Immature natural killer cell (primary cell): Measurements from ENCODE around the gene PARM1. TPM values are rescaled to one million over a fixed set of nuclear protein-coding genes. Genes with fewer than 3 reads are reported as not detected.

ENCODE experiments used
- DNase-seq, 3 donors: peaks; one replicate each; pipeline ENCODE4 v3.0.0; 2022; ENCODE audit warnings: mixed read lengths in 1 of 3
- H3K27ac Mint-ChIP-seq, 6 donors: one replicate each; pipeline ENCODE4 v1.8.0; 2020; ENCODE audit warnings: mixed read lengths in 6 of 6, mild to moderate bottlenecking in 5 of 6, inconsistent platforms in 4 of 6, moderate library complexity in 3 of 6
- H3K27me3 Mint-ChIP-seq, 3 donors: one replicate each; pipeline ENCODE4 v1.8.0; 2020 to 2021; ENCODE audit warnings: low read depth in 3 of 3, mild to moderate bottlenecking in 3 of 3, mixed read lengths in 3 of 3, moderate library complexity in 3 of 3, inconsistent platforms in 1 of 3
- H3K36me3 Mint-ChIP-seq, 3 donors: one replicate each; pipeline ENCODE4 v1.8.0; 2020; ENCODE audit warnings: mixed read lengths in 3 of 3, inconsistent platforms in 2 of 3, mild to moderate bottlenecking in 2 of 3
- H3K4me1 Mint-ChIP-seq, 2 donors: one replicate each; pipeline ENCODE4 v1.8.0; 2020; ENCODE audit warnings: inconsistent platforms in 2 of 2, mild to moderate bottlenecking in 2 of 2, mixed read lengths in 2 of 2, moderate library complexity in 1 of 2
- H3K4me3 Mint-ChIP-seq, 5 donors: one replicate each; pipeline ENCODE4 v1.8.0; 2020; ENCODE audit warnings: mild to moderate bottlenecking in 5 of 5, mixed read lengths in 5 of 5, inconsistent platforms in 3 of 5, moderate library complexity in 3 of 5
- H3K9me3 Mint-ChIP-seq, 6 donors: one replicate each; pipeline ENCODE4 v1.8.0; 2020; ENCODE audit warnings: mild to moderate bottlenecking in 6 of 6, mixed read lengths in 6 of 6, inconsistent platforms in 4 of 6, moderate library complexity in 3 of 6
- polyA plus RNA-seq, 3 donors: library from polyadenylated mRNA; unstranded; fragments of 300-500 nt; fragmentation: Illumina TruSeq; gene quantifications; one replicate each; pipeline ENCODE4 v1.2.3, GENCODE V29; 2021

PARM1 gene
- polyA plus RNA-seq, 3 donors from 2014 or later = 0.17 TPM; not detected in 2

GRCh38 chr4:74926007-74926406 lies 6.9 kb upstream of the PARM1 start:
- Mint-ChIP-seq H3K27me3 (peaks cover 0 to 3% (median 3%) of the 10 kb centered on the region in 3 donors), H3K36me3 (no peaks in the 10 kb centered on the region), H3K4me1 (no peaks in the 10 kb centered on the region), H3K9me3 (peaks cover 0 to 6% (median 1%) of the 10 kb centered on the region in 6 donors), H3K4me3 (no peak overlapping the region), H3K27ac (no peak overlapping the region)
- DNase-seq = no peak

DNA sequence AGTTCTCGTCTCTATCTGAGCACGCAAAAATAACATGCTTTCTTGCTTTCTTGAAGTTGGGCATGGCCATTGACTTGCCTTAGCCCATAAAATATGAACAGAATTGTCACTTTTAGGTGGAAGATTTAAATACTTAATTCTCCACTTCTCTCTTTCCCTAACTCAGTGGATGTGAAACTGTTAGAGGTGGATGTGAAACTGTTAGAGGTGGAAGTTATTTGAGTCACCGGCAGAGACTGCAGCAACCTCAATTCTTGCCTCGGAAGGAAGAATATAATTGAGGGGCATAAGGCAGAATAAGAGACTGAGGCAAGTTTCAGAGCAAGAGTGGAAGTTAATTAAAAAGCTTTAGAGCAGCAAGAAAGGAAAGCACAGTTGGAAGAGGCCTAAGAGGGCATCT lies 2.8 kb upstream of the PARM1 start:
- Mint-ChIP-seq H3K27ac (no peak overlapping the region), H3K36me3 (no peaks in the 10 kb centered on the region), H3K4me3 (no peak overlapping the region), H3K9me3 (peaks cover 0 to 11% (median 7%) of the 10 kb centered on the region in 6 donors), H3K4me1 (peaks cover 0 to 1% of the 10 kb centered on the region in 2 donors), H3K27me3 (peaks cover 13 to 22% (median 14%) of the 10 kb centered on the region in 3 donors)
- no peak for DNase-seq

DNA sequence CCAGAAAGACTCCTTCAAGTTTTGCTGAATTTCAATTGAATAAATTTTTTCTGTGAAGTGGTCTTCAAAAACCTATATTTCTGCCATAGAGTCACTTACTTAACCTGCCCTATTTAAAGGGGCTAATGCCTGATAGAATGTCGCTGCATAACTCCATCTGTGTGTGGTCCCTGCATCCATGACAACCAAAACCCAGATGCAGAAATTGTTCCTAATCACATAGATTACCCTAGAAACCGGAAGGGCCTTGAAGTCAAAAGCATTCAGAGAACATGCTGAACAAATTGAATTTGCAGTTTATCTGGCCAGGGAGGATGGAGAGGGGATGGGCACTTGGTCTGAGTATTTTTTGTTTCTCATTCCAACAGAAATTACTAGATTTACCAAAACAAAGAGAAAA lies 1.5 kb upstream of the PARM1 start:
- Mint-ChIP-seq H3K27me3 (peaks cover 16 to 25% (median 19%) of the 10 kb centered on the region in 3 donors), H3K9me3 (peaks cover 0 to 11% (median 5%) of the 10 kb centered on the region in 6 donors), H3K4me3 (no peak overlapping the region), H3K27ac (no peak overlapping the region), H3K36me3 (no peaks in the 10 kb centered on the region), H3K4me1 (peaks cover 0 to 1% of the 10 kb centered on the region in 2 donors)
- DNase-seq = no peak

- Mint-ChIP-seq H3K4me1 (peaks cover 0 to 1% of the 10 kb centered on the region in 2 donors), H3K27me3 (peaks cover 16 to 25% (median 20%) of the 10 kb centered on the region in 3 donors), H3K36me3 (no peaks in the 10 kb centered on the region), H3K27ac (no peak overlapping the region), H3K4me3 (peak overlapping the region in 1 of 5 donors; percentile 11), H3K9me3 (peaks cover 0 to 11% (median 4%) of the 10 kb centered on the region in 6 donors)
- no peak for DNase-seq
Measured at GRCh38 chr4:74932010-74932409, 906 bp upstream of the PARM1 start.

- no peak overlapping the region for H3K27ac Mint-ChIP-seq
Measured at GRCh38 chr4:74933562-74934015, 673 bp downstream of the PARM1 start.

DNA sequence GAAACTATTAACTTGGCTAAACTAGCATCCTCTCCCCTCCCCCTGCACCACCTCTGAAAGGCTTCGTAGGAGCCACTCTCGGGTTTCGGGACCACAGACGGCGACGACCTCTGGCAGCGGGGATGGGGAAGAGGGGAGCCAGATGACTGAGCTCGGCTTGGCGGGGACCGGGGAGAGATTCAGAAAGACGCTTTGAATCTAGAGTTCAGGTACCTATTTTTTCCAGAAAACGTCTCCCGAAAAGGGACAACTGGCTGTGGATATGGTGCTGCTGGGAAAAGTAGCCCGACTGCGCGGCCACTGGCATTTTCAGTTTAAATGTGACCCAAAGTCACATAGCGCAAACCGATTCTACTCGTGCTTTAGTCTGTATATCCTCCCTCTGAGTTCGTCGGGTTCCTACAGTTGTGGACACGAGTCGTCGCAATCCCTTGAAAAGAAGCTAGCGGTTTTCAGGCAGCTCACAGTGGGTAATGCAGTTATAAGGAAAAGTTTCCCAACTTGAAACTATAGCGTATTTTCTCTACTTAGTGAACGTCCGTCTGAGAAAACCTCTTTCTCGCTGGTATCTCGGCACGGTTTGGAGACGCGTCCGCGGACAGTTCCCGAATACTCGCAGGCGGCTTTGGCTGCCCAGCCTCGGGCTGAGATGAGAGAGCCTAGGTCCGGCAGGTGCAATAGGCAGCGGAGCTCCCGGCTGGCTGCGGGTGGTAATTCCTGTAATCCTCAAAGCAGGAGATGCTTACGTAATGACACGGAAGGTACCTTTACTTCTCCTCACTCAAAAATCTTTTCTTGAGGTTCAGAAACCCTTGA lies 1.3 kb downstream of the PARM1 start:
- DNase-seq = no peak
- Mint-ChIP-seq H3K9me3 (peaks cover 0 to 9% (median 4%) of the 10 kb centered on the region in 6 donors), H3K27ac (no peak overlapping the region), H3K4me1 (peaks cover 0 to 1% of the 10 kb centered on the region in 2 donors), H3K36me3 (no peaks in the 10 kb centered on the region), H3K27me3 (peaks cover 17 to 25% (median 20%) of the 10 kb centered on the region in 3 donors), H3K4me3 (peak overlapping the region in 1 of 5 donors; percentile 26)

More at GRCh38 chr4:74933562-74934015, 673 bp downstream of the PARM1 start:
- peak overlapping the region in 3 of 5 donors; percentile 5 to 60 (median 26) for H3K4me3 Mint-ChIP-seq
- H3K4me1 Mint-ChIP-seq = peaks cover 0 to 1% of the 10 kb centered on the region in 2 donors
- H3K9me3 Mint-ChIP-seq = peaks cover 0 to 9% (median 4%) of the 10 kb centered on the region in 6 donors
- no peak for DNase-seq
- peaks cover 17 to 25% (median 20%) of the 10 kb centered on the region in 3 donors for H3K27me3 Mint-ChIP-seq
- no peaks in the 10 kb centered on the region for H3K36me3 Mint-ChIP-seq

GRCh38 chr4:74934888-74935287 lies 2.0 kb downstream of the PARM1 start:
- Mint-ChIP-seq H3K27ac (no peak overlapping the region), H3K27me3 (peaks cover 20 to 25% (median 20%) of the 10 kb centered on the region in 3 donors), H3K36me3 (no peaks in the 10 kb centered on the region), H3K4me3 (peak overlapping the region in 1 of 5 donors; percentile 10), H3K4me1 (peaks cover 0 to 1% of the 10 kb centered on the region in 2 donors), H3K9me3 (peaks cover 0 to 9% (median 4%) of the 10 kb centered on the region in 6 donors)
- no peak for DNase-seq

DNA sequence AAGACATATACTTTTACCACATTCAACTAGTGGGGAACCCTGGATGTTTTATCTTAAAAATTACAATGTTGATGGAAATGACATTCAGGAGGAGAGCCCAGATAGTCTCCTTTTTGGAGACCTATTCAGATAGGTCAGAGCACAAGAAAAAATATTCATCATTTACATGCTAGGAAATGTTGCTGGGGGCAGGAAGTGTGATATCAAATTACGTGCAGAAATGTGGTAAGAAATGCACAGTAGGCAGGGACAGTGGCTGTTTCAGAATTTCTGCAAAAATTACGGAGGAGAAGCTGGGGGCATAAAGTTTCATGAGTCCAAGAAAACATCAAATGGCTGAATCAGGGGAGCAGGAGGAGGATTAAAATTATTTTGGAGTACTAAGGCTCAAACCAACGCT lies 8.2 kb downstream of the PARM1 start:
- H3K27ac Mint-ChIP-seq = no peak overlapping the region
- H3K36me3 Mint-ChIP-seq = no peaks in the 10 kb centered on the region
- peaks cover 0 to 10% (median 7%) of the 10 kb centered on the region in 3 donors for H3K27me3 Mint-ChIP-seq
- H3K4me1 Mint-ChIP-seq = no peaks in the 10 kb centered on the region
- no peak overlapping the region for H3K4me3 Mint-ChIP-seq
- no peak for DNase-seq
- H3K9me3 Mint-ChIP-seq = peaks cover 0 to 4% (median 0%) of the 10 kb centered on the region in 6 donors

GRCh38 chr4:74942251-74942917 lies 9.5 kb downstream of the PARM1 start:
- no peaks in the 10 kb centered on the region for H3K36me3 Mint-ChIP-seq
- no peak overlapping the region for H3K4me3 Mint-ChIP-seq
- H3K27me3 Mint-ChIP-seq = peaks cover 0 to 10% (median 1%) of the 10 kb centered on the region in 3 donors
- peaks cover 0 to 6% (median 0%) of the 10 kb centered on the region in 6 donors for H3K9me3 Mint-ChIP-seq
- no peak overlapping the region for H3K27ac Mint-ChIP-seq
- no peaks in the 10 kb centered on the region for H3K4me1 Mint-ChIP-seq
- DNase-seq = no peak

GRCh38 chr4:74942918-74943253 lies 10.0 kb downstream of the PARM1 start:
- DNase-seq = no peak
- H3K4me1 Mint-ChIP-seq = no peaks in the 10 kb centered on the region
- H3K27ac Mint-ChIP-seq = no peak overlapping the region
- peaks cover 0 to 6% (median 0%) of the 10 kb centered on the region in 6 donors for H3K9me3 Mint-ChIP-seq
- peaks cover 0 to 9% (median 1%) of the 10 kb centered on the region in 3 donors for H3K27me3 Mint-ChIP-seq
- H3K4me3 Mint-ChIP-seq = no peak overlapping the region
- no peaks in the 10 kb centered on the region for H3K36me3 Mint-ChIP-seq

DNA sequence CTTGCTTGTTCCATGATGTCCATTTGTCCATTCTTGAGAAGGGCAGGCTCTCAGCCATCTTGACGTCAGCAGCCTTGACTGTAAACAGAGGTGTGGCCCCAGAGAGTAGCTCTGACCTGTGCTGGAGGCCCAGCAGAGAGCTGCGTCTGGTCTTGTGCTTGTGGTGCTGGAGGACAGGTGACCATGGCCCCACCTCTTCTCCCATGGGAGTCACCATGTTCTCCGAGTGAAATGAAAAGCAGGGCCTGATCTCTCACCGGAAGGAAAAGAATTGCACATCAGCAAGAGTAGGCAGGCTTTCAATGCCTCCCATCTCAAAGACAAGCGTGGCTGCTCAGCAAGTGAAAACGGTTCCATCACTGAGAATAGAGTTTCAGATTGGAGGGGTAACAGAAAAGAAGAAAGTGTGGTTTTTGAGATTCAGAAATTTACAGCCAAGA lies 11.5 kb downstream of the PARM1 start:
- peaks cover 0 to 6% (median 0%) of the 10 kb centered on the region in 6 donors for H3K9me3 Mint-ChIP-seq
- no peaks in the 10 kb centered on the region for H3K36me3 Mint-ChIP-seq
- no peaks in the 10 kb centered on the region for H3K4me1 Mint-ChIP-seq
- no peak overlapping the region for H3K4me3 Mint-ChIP-seq
- H3K27ac Mint-ChIP-seq = no peak overlapping the region
- DNase-seq = no peak
- peaks cover 0 to 9% (median 1%) of the 10 kb centered on the region in 3 donors for H3K27me3 Mint-ChIP-seq

GRCh38 chr4:74946196-74946595 lies 13.3 kb downstream of the PARM1 start:
- DNase-seq = no peak
- peaks cover 0 to 6% (median 1%) of the 10 kb centered on the region in 3 donors for H3K27me3 Mint-ChIP-seq
- H3K9me3 Mint-ChIP-seq = peaks cover 0 to 6% (median under 1%) of the 10 kb centered on the region in 6 donors
- no peak overlapping the region for H3K4me3 Mint-ChIP-seq
- no peaks in the 10 kb centered on the region for H3K4me1 Mint-ChIP-seq
- no peaks in the 10 kb centered on the region for H3K36me3 Mint-ChIP-seq
- H3K27ac Mint-ChIP-seq = no peak overlapping the region

DNA sequence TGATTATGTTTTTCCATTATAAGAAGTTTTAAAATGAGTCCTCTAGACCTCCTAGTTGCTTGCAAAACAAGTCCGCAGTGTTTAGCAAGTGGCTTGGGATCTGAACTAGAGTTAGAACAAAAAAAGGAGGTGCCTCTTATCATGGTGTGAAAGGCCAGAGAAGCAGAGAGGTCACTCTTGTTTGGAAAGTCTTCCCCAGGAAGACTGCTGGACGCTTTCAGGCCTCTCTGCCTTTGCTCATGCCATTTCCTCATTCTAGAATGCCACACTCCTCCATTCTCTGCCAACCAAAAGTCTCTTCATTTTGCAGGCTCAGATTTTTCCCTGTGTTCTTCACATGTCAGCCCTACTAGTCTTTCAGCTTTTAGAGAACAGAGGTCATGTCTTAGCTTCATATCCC lies 14.9 kb downstream of the PARM1 start:
- no peak for DNase-seq
- no peaks in the 10 kb centered on the region for H3K36me3 Mint-ChIP-seq
- peaks cover 0 to 6% (median under 1%) of the 10 kb centered on the region in 6 donors for H3K9me3 Mint-ChIP-seq
- no peak overlapping the region for H3K4me3 Mint-ChIP-seq
- H3K27me3 Mint-ChIP-seq = peaks cover 0 to 3% (median 1%) of the 10 kb centered on the region in 3 donors
- H3K4me1 Mint-ChIP-seq = no peaks in the 10 kb centered on the region
- H3K27ac Mint-ChIP-seq = no peak overlapping the region

DNA sequence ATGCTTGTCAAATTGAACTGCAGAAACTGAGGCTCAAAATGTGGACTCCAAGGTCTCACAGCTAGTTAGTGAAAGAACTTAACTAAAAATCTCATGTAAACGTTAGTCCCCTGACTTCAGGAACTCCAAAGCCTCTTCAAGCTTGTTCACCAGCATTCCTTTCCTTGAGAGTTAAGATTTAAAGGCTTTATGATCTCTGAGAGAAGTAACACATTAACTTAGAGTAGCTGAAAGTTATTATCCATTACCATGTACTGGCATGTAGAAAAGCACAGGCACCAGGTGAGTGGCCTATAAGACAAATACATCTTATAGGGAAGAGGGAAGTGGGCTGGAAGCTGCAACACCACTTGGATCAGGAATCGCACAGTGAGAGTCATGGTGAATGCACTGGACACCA lies 15.3 kb downstream of the PARM1 start:
- Mint-ChIP-seq H3K4me1 (no peaks in the 10 kb centered on the region), H3K27ac (no peak overlapping the region), H3K9me3 (peaks cover 0 to 6% (median under 1%) of the 10 kb centered on the region in 6 donors), H3K4me3 (no peak overlapping the region), H3K36me3 (no peaks in the 10 kb centered on the region), H3K27me3 (peaks cover 0 to 1% (median 0%) of the 10 kb centered on the region in 3 donors)
- no peak for DNase-seq
